NB4 (cell line): Measurements from ENCODE around the gene EFCAB12.

Source experiments
- CTCF ChIP-seq: IDR thresholded peaks from one replicate; pipeline ENCODE4 v1.5.1; 2012; ENCODE audit warnings: low read depth, low read length
- MYC ChIP-seq: IDR thresholded peaks from 2 replicates; pipeline ENCODE4 v1.6.1; 2011; ENCODE audit warnings: low read depth, low read length
- POLR2A ChIP-seq: IDR thresholded peaks from 2 replicates; pipeline ENCODE4 v1.6.1; 2011; ENCODE audit warnings: mild to moderate bottlenecking; ENCODE audit not compliant: insufficient read length; ENCODE audit errors: extremely low read depth

GRCh38 chr3:129424185-129424841, 4.1 kb downstream of the EFCAB12 start:
- TF ChIP-seq POLR2A, result no peak
- TF ChIP-seq MYC, result no peak
- no peak for TF ChIP-seq CTCF
